ENCODE results near the gene TAOK1.

GRCh38 chr17:29582254-29582765 lies 192.1 kb downstream of the TAOK1 start:
- TF ChIP-seq CTCF (IDR thresholded peaks at IDR 0.05) (no peak), POLR2A (IDR thresholded peaks at IDR 0.05) (no peak)
